Measurements from ENCODE around the gene PDE4D. TPM values are rescaled to one million over a fixed set of nuclear protein-coding genes. Genes with fewer than 3 reads are reported as not detected.

PDE4D gene
- total RNA-seq, 2 experiments from 2014 or later, result 0.50 to 0.51 TPM

DNA sequence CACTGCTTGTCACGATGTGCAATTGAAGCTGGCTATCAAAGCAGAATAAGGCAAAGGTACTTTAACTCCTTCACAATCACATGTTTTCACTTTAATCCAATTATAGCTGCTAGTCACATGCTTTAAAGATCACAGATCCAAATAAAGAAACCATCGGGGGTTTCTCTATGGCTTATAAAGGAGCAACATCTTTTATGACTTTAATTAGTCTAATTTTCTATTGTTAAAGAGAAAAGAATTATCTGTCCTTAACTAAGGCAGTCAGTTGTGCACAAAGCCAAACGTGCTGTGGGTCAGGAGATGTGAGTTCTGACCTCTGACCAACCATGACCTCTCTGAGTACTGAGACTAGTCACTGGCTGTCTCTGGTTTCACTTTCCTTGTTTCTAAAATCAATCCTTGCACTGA, 749.6 kb downstream of the PDE4D start:
- TF ChIP-seq, protein P1, sequence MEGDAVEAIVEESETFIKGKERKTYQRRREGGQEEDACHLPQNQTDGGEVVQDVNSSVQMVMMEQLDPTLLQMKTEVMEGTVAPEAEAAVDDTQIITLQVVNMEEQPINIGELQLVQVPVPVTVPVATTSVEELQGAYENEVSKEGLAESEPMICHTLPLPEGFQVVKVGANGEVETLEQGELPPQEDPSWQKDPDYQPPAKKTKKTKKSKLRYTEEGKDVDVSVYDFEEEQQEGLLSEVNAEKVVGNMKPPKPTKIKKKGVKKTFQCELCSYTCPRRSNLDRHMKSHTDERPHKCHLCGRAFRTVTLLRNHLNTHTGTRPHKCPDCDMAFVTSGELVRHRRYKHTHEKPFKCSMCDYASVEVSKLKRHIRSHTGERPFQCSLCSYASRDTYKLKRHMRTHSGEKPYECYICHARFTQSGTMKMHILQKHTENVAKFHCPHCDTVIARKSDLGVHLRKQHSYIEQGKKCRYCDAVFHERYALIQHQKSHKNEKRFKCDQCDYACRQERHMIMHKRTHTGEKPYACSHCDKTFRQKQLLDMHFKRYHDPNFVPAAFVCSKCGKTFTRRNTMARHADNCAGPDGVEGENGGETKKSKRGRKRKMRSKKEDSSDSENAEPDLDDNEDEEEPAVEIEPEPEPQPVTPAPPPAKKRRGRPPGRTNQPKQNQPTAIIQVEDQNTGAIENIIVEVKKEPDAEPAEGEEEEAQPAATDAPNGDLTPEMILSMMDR (conservative IDR thresholded peaks at IDR 0.05; ENCODE audit: low read length), result no peak
- TF ChIP-seq EZH2phosphoT487 (IDR thresholded peaks at IDR 0.05; ENCODE audit: borderline replicate concordance, low read depth, low read length), result no peak
- H3K4me2 ChIP-seq (ENCODE audit: low read length), result no peak overlapping the region
- no peaks in the 10 kb centered on the region for H4K20me1 ChIP-seq (ENCODE audit: insufficient read depth, low read length)
- no peaks in the 10 kb centered on the region for H3K79me2 ChIP-seq (ENCODE audit: insufficient read depth, low read depth, low read length)
- no peaks in the 10 kb centered on the region for H3K9me3 ChIP-seq (ENCODE audit: low read length)
- H3K4me3 ChIP-seq (ENCODE audit: low read depth, low read length, poor library complexity, severe bottlenecking), result no peak overlapping the region
- no TSS peak for BruUV-seq (replicated peaks)
- CTCF ChIA-PET (ENCODE audit: unreplicated experiment), result no interaction called here
- H3K4me1 ChIP-seq (ENCODE audit: insufficient read depth, low read length, poor library complexity, severe bottlenecking), result no peaks in the 10 kb centered on the region
- H3K27ac ChIP-seq (ENCODE audit: low read depth, low read length, poor library complexity, severe bottlenecking), result no peak overlapping the region
- POLR2A ChIA-PET, result interaction anchor here (0.8 kb wide), 1 partner anchor 23 kb away, joined by 3 read pairs; no protein-coding TSS in a partner anchor
- intact Hi-C loops (cut with micrococcal nuclease; ENCODE audit: unreplicated experiment), result no loop called here
- H3K9me2 ChIP-seq (ENCODE audit: insufficient read depth, low read length), result no peaks in the 10 kb centered on the region
- H3K36me3 ChIP-seq (ENCODE audit: insufficient read depth, low read length), result no peaks in the 10 kb centered on the region
- no peak overlapping the region for H2AFZ ChIP-seq (ENCODE audit: low read length)
- DNase-seq (ENCODE audit: low spot score), result no peak

DNA sequence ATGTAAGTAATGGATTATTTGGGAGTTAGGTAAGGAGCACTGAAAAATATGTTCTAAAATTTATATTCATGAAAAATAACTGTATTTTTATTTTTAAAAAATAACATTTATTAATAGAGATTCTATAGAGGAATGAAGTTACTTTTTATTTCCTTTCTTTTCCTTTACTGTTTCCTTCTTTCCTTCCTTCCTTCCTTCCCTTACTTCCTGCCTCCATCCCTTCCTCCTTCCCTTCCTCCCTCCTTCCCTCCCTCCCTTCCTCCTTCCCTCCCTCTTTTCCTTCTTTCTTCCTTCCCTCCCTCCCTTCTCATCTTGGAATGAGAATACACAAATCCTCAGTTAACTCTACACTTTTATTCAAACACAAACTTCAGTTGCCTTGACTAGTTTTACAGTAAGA, 750.6 kb downstream of the PDE4D start:
- no TSS peak for BruUV-seq (replicated peaks)
- no peaks in the 10 kb centered on the region for H3K4me1 ChIP-seq (ENCODE audit: insufficient read depth, low read length, poor library complexity, severe bottlenecking)
- no peaks in the 10 kb centered on the region for H3K9me3 ChIP-seq (ENCODE audit: low read length)
- ChIA-PET CTCF (ENCODE audit: unreplicated experiment) (no interaction called here), POLR2A (no interaction called here)
- H3K4me2 ChIP-seq (ENCODE audit: low read length), result no peak overlapping the region
- H2AFZ ChIP-seq (ENCODE audit: low read length), result no peak overlapping the region
- no peak overlapping the region for H3K27ac ChIP-seq (ENCODE audit: low read depth, low read length, poor library complexity, severe bottlenecking)
- H3K9me2 ChIP-seq (ENCODE audit: insufficient read depth, low read length), result no peaks in the 10 kb centered on the region
- no peak overlapping the region for H3K4me3 ChIP-seq (ENCODE audit: low read depth, low read length, poor library complexity, severe bottlenecking)
- no peaks in the 10 kb centered on the region for H4K20me1 ChIP-seq (ENCODE audit: insufficient read depth, low read length)
- intact Hi-C loops (cut with micrococcal nuclease; ENCODE audit: unreplicated experiment), result no loop called here
- H3K36me3 ChIP-seq (ENCODE audit: insufficient read depth, low read length), result no peaks in the 10 kb centered on the region
- DNase-seq (ENCODE audit: low spot score), result no peak
- no peak for TF ChIP-seq EZH2phosphoT487 (IDR thresholded peaks at IDR 0.05; ENCODE audit: borderline replicate concordance, low read depth, low read length)
- TF ChIP-seq, protein P1 (conservative IDR thresholded peaks at IDR 0.05; ENCODE audit: low read length), result no peak
- no peaks in the 10 kb centered on the region for H3K79me2 ChIP-seq (ENCODE audit: insufficient read depth, low read depth, low read length)

DNA sequence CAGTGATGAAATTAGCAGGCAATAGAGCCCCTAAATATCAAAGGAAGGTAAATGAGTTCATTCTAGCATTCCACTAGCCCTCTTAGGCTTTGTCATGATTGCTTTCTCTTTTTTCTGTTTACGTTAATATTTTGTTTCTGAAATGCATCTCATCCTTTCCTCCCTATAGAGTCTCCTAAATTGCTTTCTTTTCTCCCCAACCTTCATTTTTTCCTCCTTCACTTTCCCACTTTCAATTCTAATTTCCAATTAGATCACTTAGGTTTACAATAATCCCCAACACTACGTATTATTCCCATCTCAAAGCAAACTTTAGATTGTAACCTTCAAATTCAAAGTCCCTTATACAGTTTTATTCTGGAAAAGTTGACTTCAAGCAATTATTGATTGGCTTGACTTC, 751.4 kb downstream of the PDE4D start:
- BruUV-seq (replicated peaks), result no TSS peak
- ChIA-PET CTCF (ENCODE audit: unreplicated experiment) (no interaction called here), POLR2A (no interaction called here)
- H3K4me2 ChIP-seq (ENCODE audit: low read length), result no peak overlapping the region
- DNase-seq (ENCODE audit: low spot score), result no peak
- TF ChIP-seq, protein P1 (conservative IDR thresholded peaks at IDR 0.05; ENCODE audit: low read length), result no peak
- TF ChIP-seq EZH2phosphoT487 (IDR thresholded peaks at IDR 0.05; ENCODE audit: borderline replicate concordance, low read depth, low read length), result no peak
- no peaks in the 10 kb centered on the region for H3K4me1 ChIP-seq (ENCODE audit: insufficient read depth, low read length, poor library complexity, severe bottlenecking)
- H3K79me2 ChIP-seq (ENCODE audit: insufficient read depth, low read depth, low read length), result no peaks in the 10 kb centered on the region
- H3K36me3 ChIP-seq (ENCODE audit: insufficient read depth, low read length), result no peaks in the 10 kb centered on the region
- H4K20me1 ChIP-seq (ENCODE audit: insufficient read depth, low read length), result no peaks in the 10 kb centered on the region
- H3K9me2 ChIP-seq (ENCODE audit: insufficient read depth, low read length), result no peaks in the 10 kb centered on the region
- H3K4me3 ChIP-seq (ENCODE audit: low read depth, low read length, poor library complexity, severe bottlenecking), result no peak overlapping the region
- intact Hi-C loops (cut with micrococcal nuclease; ENCODE audit: unreplicated experiment), result no loop called here
- no peaks in the 10 kb centered on the region for H3K9me3 ChIP-seq (ENCODE audit: low read length)
- H3K27ac ChIP-seq (ENCODE audit: low read depth, low read length, poor library complexity, severe bottlenecking), result no peak overlapping the region
- no peak overlapping the region for H2AFZ ChIP-seq (ENCODE audit: low read length)
